NCI-H187 treated with DMSO at 0.1 percent for 48 hours (cell line): ENCODE measurements around the gene NEUROG1.

ENCODE experiments used
- DNase-seq: peaks from one replicate; lab custom pipeline; 2025; lab: John Stamatoyannopoulos, UW

The NEUROG1 gene, protein sequence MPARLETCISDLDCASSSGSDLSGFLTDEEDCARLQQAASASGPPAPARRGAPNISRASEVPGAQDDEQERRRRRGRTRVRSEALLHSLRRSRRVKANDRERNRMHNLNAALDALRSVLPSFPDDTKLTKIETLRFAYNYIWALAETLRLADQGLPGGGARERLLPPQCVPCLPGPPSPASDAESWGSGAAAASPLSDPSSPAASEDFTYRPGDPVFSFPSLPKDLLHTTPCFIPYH

DNA sequence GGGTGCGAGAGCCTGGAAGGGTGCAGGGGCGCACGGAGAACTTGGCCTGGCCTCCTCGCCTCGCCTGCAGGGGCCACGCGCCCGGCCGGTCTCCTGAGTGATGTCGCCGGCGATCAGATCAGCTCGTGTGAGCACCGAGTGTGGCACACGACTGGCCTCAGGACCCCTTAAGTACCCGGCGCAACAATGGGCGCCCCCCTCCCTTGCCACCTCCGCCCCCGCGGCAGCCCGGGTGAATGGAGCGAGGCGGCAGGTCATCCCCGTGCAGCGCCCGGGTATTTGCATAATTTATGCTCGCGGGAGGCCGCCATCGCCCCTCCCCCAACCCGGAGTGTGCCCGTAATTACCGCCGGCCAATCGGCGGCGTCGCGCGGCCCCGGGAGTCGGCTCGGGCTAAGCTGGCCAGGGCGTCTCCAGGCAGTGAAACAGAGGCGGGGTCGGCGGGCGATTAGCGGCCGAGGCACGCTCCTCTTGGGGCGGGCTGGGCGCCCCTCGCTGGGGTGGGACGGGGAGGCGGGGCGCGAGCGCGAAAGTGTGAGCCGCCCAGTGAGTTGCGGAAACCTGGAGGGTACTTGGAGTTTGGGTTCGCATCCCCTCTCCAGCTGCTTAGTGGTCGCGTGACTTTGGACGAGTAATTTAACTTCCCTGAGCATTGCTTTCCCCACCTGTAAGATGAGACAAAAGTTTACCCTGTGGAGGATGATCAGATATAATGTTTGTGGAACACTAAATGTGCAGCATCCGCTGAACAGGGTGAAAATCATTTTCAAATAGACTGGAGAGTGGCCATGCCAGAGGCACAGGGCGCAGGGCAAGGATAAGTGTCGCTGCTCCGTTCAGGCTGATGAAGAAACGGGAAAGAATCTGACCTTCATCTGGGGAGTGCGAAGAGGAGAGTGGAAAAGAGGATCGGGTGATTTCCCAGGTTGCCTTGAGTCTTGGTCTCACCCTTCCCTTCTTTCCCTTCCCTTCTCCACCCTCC, at the start of gene NEUROG1:
TSS of gene NEUROG1 (minus strand) at position 145 of the 982 bp plus-strand sequence. CDS start 274 bp downstream, outside the sequence.
- DNase-seq: no peak

DNA sequence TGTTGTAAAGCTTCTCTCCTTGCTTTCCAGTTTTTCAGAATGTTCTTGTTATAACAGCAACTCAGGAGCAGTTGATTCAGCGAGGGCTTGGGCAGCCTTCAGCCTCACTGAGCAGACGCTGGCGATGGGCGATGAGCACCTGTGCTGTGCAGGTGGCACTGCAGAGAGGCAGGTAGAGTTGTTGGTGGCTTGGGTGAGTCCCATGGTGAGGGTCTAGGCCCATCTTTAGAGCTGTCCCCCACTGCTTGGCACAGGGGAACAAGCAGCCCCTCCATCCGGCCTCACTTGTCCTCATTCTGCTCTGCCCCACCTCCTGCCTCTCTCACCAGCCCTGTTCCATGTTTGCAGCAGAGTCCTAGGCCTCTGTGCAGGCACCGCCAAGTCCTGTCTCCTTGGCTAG, 49.2 kb upstream of the NEUROG1 start:
- DNase-seq: no peak

DNA sequence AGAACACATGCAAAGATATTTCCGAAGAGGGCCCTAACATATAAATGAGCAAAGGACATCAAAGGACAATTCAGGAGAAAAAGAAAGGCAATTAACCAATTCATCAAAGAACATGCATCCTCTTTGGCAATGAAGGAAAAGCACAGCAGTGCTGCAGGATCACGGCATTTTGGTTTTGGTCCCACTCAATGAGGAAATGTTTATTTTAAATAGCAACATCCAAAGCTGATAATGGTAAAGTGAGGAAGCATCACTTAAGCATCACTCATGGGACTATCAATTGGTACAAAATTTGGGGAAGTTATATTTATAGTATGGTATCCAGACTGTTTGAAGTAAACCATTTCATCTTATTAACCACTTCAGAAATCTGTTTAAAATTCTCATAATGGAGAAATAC, 48.5 kb upstream of the NEUROG1 start:
- no peak for DNase-seq

DNA sequence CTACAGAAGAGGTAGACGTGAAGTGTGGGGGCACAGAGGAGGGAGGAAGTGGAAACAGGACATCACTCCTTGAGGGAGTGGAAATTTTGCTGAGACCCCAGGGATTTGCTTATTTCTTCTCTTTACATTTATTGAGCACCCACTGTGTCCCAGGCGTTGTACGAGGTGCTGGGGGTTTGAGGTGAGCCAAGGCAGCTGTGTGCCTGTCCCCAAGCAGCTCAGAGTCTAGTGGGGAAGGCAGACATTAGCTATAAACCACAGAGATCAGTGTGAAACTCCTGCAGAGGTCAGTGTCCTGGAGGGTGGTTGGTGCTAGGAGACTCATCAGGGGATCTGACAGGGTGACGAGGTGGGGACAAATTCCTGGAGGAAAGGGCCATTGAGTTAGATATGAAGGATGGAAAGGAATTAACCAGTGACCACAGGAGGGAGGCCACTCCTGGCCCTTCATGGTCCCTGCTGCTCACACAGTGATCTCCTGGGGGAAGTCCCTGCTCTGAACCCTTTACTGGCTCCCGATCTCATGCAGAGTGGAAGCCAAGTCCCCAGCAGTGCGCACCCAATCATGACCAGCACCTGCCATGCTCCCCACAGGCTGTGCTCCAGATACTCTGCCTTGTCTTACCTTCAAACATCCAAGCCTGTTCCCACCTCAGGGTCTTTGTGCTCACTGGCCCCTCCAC, 46.5 kb upstream of the NEUROG1 start:
- no peak for DNase-seq

DNA sequence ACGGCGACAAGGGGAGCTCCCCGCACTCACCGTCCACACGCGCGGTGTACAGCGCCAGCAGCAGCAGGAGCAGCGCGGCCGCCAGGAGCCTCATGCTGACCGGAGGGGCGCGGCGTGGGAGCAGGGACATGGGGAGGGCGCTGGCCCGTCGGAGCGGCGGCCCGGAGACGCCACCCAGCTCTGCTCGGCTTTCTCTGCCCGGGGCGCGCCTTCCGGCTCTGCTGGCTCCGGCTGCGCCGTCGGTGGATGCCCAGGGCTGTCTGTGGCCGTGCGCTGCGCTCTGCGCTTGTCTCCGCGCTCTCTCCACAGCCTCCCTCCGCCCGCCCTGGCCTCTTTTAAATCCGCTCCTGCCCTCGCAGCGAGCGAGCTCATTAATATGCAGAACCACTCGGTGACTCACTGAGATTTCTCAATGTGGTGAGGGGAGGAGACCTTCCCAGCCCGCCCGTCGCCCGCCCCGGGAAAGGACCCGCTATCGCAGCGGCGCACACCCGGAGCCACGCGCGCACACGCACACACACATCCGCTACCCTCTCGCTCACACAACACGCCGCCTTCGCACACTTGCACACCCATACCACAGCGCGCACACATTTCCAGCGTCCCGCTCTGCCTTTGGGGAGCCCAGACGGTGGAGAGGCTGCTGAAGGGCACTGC, 43.0 kb upstream of the NEUROG1 start, which contains the start of gene CXCL14:
TSS of gene CXCL14 (minus strand) at position 307 of the 657 bp plus-strand sequence. CDS start at position 94, 213 bp downstream.
- DNase-seq: no peak

DNA sequence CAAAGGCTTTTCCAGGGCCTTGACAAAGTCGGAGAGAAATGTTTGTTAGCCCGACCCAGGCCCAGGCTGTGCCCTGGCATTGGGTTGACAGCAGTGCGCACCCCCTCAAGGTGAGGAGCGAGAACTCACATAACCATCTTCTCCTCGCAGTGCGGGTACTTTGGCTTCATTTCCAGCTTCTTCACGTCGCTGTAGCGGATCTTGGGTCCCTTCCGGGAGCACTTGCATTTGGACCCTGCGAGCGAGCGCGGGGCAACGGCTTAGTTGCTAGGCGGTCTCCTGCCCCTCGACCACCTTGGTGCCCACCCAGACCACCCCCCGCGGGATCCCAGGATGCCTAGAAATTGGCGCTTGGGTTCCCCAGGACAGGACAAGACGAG, 42.5 kb upstream of the NEUROG1 start:
- no peak for DNase-seq

DNA sequence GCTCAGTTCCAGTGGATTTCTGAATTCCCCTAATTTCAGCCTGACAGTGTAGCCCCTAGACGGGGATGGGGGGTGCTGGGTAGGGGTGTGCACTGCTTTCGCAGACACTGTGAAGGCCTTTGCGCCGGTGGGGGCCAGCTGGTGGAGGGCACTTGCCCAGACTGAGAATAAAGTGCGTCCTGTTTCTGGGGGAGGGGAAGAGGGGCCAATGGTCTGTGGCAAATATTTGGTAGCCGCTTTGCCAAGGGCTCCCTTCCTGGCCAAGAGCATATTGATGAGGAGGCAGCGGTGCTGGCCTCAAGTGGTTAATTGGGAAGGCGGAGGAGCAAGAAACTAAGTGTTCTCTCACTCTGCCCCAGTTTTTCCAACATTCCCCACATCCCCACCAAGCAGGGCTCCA, 41.7 kb upstream of the NEUROG1 start:
- no peak for DNase-seq

DNA sequence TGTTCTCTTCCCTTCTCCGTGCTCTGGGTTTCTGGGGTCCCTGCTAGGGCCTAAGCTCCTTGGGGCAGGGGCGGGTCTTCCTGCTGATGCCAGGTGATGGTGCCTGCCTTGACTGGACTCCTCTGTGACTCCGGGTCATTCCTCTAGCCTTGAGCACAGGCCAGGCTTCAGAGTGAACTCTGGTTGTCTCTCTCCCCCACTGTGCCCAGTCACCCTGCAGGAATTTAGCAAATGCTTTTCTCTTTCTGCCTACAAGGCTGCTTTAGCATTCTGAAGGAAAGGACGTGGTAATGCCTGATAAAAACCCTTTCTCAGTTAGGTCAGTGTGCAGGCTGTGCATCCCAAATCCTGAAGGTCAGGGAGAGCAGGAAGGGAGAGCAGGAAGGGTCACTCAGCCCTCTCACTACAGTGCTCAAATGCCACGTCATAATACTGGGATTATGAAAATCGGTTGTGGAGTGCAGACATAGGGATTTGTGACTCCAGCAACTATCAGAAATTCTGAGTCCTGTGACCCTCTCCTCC, 40.4 kb upstream of the NEUROG1 start:
- no peak for DNase-seq

DNA sequence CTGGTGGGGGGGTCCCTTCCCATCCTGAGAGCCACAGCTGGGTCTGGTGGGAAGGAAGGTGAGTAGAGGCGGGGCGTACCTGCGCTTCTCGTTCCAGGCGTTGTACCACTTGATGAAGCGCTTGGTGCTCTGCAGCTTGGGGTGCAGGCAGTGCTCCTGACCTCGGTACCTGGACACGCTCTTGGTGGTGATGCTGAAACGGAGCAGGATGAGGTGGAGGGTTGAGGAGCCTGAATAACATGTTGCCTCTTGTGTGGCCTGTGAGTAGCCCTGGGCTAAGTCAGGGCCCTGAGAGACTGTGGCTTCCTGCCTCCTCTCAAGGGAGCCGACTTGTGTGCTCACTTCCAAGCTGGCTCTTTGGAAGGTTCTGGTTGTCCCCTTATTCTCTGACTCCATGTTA, 38.7 kb upstream of the NEUROG1 start:
- no peak for DNase-seq

DNA sequence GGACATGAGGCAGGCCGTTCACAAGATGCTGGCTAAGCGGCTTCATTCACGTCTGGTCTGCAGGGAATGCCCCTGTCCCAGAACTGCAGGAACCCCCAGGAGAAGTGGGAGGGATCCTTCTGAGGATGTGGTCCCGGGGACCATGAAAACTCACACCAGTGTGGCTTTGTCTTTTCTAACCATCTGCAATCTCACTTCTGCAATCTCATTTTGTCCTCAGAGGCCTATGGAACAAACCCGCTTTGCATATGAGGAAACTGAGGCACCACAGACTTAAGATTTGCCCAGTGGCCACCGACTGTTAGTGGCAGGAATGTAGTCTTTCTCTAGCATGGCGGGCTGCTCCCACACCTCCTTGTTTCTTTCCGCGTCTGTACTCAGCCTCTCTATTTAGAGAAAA, 36.1 kb upstream of the NEUROG1 start:
- DNase-seq: no peak

DNA sequence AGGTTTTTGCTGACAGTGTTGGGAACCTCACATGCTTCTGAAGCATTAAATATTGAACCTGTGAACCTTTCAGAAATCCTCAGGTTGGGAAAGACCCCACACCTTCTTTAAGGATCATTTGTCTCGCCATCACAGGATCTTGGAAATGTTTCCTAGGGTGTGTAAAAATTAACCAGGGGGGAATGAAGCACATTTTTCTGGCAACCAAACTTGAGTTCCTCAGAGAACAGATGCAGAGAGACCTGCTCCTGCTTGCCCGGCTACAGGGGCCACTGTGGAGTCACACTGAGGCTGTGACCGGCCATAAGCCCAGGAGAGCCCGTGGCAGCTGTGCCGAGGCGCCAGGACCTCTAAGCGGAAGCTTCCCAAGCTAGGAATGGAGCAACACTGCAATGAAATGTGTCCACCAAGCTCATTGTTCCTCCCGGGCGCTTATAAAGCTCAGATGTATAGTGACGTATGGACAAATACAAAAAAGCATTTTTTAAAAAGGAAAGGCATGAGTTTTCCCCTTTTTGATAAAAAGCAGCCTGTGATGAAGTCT, 35.4 kb upstream of the NEUROG1 start:
- DNase-seq: no peak

DNA sequence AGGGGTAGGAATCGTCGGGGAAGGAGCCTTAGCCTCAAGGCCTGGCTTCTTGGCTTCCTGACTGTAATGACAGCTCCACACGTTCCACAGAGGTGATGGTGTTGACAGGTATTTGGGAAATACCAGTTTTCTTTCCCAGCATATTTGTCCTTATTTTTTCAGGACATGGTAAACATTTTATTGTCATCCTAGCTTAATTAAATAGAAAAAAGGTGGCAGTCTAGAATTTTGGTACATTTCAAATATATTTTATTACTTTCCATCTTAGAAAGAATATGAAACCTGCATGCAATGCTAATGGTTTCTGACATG, 34.6 kb upstream of the NEUROG1 start:
- DNase-seq: no peak

DNA sequence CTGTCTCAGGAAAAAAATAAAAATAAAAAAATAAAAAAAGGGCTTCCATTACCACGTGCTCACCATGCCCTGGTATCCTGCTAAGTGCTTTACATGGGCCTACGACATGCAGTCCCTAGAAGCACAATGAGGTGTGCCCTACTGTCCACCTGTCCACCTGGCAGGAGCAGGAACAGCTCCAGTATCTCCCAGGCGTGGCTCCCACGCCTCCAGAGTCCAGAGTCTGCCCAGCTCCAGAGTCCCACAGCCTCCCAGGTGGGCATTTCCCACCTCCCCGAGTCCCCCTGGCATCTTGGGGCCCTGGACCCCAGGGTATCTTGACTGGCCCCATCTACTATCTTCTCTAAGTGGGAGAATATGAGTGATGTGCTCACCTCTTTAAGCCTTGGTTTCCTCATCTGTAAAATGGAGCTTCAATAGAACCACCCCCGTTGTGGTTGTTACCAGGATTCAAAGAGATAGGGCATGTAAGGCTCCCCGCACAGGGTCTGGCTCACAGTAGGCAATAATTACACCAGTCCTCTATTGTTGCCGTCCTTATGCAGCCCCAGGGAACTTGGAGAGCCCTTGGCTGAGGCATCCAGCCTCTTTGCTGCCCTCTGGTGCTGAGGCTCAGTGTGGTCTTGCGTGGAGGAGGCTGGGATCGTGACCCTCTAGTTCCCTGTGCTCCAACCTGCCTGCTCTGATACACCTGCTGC, 34.1 kb upstream of the NEUROG1 start:
- no peak for DNase-seq

DNA sequence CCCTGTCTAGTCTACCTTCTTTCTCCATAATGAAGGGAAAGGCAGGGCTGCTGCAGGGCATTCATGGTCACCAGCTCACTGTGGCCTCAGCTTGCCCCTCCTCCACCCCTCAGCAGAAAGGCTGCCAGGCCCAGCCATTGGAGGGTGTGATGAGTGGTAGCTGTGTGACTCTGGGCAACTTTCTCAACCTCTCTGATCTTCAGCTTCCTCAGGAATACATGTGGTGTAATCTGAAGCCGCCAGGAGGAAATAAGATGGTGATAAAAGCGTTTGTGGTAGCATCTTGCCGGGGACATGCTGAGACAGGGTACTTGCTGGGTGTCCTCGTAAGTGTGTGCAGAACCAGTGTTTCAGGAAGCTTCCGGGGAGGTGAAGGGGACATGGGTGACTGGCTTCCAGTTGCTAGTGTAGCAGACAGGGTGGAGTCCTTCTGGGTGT, 33.2 kb upstream of the NEUROG1 start:
- DNase-seq: no peak

DNA sequence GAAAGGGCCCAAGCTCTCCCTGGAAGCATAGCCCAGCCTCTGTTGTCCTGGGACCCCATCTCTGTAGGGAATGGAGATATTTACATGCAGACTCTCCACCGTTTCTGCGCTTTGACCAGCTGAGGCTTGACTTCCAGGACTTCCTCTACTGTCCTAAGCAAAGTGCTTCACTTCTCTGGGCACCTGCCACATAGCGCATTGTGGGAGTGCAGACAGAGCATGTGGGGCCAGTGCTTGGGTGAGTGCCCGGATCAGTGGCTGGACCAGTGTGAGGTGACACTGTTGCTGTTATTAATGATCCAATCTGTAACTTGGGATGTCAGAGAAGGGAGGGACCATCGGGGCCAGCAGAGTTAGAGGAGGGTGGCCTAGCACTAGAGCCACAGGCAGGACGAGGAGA, 32.5 kb upstream of the NEUROG1 start:
- no peak for DNase-seq

DNA sequence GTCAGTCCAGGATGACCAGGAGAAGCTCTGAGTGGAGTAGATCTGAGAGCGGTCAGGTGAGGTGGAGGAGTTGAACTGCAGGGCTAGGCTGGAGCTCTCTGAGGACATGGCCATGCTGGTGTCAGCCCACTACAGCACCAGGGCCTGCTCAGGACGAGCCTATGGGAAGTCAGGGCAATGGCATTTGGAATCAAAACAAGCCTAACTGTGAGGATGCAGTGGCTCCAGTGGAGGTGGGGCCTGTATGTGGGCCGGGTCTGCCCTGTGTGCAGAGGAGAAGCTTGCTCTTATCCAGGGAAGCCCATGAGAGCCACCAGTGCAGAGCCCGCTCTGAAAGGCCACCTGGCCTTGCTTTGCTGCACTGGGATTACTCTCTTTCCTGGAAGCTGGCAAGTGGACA, 31.9 kb upstream of the NEUROG1 start:
- DNase-seq: no peak

DNA sequence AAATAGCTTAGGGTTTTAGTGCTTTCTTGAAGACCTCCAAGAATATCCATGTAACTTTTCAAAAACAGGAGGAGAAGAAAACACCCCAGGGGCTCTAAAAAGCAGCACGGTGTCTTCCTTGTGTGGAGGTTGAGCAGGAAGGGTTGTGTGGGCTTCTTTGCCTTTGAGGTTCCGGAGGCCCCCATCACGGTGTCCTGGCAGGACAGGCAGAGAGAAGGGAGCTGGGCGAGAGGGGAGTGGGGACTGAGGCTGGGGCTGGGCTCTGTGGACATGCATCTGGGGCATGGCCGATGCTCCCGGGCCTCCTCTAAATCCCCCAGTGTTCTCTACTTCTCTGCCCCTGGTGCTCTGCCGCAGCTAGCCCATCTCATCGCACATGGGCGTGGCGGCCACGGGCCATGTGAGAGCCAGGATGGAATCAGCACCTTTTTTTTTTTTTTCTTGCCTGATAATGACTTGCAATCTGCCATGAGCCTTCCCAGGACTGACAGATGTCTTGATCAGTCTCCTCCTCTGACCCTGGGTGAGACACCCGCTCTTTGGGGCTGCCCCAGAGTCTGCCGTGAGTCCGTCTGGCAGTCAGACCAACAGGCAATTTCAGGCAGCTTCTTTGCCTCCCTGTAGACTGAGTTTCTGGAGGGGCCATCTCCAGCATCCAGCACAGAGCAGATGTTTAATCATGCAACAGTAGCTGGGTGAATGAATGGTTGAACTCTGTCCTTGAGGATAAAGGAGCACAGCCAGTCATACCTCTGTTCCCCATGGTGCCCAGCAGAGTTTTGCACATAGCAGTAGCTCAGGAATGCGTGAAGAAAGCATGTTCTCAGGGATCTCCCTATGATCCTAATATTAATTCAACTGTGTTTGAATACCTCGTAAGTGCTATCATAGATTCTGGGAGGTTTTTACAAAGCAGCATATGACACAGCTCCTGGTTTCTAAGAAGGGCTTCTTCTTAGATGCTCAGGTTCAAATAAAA, 30.9 kb upstream of the NEUROG1 start:
- DNase-seq: no peak

DNA sequence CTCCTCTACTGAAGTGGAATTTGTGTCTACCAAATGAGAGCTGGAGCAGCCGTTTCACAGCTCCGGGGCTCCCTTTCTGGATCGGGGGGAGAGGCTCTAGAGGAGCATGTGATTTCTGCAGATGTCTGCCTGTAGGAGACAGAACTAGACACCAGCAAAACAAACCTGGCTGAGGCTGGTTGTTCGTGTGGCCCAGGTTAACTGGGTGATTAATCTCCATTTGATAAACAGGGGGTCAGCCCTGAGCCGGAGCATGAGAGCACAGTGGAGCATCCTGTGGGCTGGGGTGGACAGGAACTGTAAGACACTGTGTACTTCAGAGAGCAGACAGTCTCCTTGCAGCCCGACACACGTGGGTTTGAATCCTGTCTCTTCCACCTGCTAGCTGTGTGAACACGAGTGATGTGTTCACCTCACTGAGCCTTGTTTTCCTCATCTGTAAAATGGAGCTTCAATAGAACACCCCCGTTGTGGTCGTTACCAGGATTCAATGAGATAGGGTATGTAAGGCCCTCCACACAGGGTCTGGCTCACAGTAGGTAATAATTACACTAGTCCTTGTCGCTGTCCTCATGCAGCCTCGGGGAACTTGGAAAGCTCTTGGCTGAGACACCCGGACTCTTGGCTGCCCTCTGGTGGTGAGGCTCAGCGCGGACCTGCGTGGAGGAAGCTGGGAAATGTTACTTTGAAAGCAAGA, 30.1 kb upstream of the NEUROG1 start:
- DNase-seq: no peak

DNA sequence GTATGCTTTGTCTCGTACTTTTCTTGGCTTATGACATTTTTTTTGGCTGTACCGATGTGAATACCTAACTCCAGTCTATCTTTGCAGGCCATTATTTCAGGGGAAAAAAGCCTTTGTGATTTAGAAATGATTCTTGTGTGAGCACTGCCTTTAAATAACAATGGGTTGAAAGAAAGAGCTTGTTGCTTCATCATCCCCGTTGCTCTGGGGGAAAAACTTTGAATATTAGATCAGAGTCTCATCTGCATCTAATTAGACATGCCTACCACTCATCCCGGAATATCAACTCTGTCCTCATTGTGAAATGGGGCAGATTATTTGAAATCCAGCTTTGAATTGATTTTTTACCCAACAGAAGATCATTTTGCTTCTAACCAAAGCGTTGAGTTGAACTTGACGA, 29.5 kb upstream of the NEUROG1 start:
- no peak for DNase-seq
